ENCODE measurements around the gene SIK3. TPM values are rescaled to one million over a fixed set of nuclear protein-coding genes. Genes with fewer than 3 reads are reported as not detected.
"Not testable (repeated sequence)": the region's sequence is repeated elsewhere in the genome, so short reads cannot be mapped to it uniquely, and the experiment has no call there.

Gene SIK3
- total RNA-seq, 2 experiments from 2014 or later = 37.5 to 39.6 TPM

DNA sequence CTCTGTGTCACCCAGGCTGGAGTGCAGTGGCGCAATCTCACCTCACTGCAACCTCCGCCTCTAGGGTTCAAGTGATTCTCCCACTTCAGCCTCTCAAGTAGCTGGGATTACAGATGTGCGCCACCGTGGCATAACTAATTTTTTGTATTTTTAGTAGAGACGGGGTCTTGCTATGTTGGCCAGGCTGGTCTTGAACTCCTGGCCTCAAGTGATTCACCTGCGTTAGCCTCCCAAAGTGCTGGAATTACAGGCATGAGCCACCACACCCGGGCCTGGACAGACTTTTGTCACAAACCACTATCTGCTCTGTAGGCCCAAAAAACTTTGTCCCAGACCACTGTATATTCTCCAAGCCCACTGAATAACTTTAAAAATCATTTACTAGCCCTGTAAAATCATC, 74.5 kb downstream of the SIK3 start:
- DNase-seq; H3K27me3 Mint-ChIP-seq; H3K27ac Mint-ChIP-seq; POLR2A ChIA-PET; H3K4me3 Mint-ChIP-seq; H3K36me3 Mint-ChIP-seq (ENCODE audit: low read depth); H3K9me3 Mint-ChIP-seq; CTCF ChIA-PET: not testable (repeated sequence)
- H3K4me1 Mint-ChIP-seq = peaks cover 61% of the 10 kb centered on the region

DNA sequence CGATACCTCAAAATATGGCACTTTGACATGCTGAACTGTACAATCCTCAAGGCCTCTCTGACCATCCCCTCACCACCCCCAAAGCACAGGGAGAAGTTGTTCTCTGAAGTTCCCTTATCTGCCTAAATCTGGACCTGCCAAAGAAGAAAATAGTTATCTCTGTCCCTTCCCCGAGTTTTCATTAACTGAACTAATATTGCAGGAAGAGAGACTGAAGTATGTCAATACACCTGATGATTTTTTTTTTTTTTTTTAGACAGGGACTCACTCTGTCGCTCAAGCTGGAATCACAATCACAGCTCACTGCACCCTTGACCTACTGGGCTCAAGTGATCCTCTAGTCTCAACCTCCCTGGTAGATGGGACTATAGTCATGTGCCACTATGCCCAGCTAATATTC, 75.0 kb downstream of the SIK3 start:
- H3K4me3 Mint-ChIP-seq = no peak overlapping the region
- H3K27ac Mint-ChIP-seq = peak overlapping the region; percentile 11
- DNase-seq = no peak
- peaks cover 62% of the 10 kb centered on the region for H3K4me1 Mint-ChIP-seq
- CTCF ChIA-PET = no interaction called here
- H3K27me3 Mint-ChIP-seq = no peaks in the 10 kb centered on the region
- H3K36me3 Mint-ChIP-seq (ENCODE audit: low read depth) = peaks cover 4% of the 10 kb centered on the region
- POLR2A ChIA-PET = no interaction called here
- no peaks in the 10 kb centered on the region for H3K9me3 Mint-ChIP-seq

DNA sequence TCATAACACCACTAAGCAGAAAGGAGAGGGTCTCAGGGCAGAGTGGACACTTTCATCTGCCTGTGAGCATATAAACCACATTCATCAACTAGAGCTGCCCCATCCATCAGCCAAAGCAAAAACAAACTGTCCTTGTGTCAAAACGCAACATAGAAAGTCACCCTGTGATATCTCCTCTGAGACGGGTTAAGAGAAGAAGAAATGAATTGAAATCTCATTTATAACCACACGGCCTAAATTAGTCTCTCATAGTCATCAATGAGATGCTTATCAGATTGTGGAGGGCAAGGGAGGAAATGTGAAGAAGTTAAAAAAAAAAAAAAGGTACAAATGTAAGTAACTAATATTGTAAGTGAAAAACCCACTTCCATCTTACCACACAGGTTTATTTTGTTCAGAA, 75.7 kb downstream of the SIK3 start:
- Mint-ChIP-seq H3K27me3 (no peaks in the 10 kb centered on the region), H3K4me3 (no peak overlapping the region), H3K9me3 (no peaks in the 10 kb centered on the region), H3K27ac (peak overlapping the region; percentile 11), H3K36me3 (ENCODE audit: low read depth) (peaks cover 3% of the 10 kb centered on the region), H3K4me1 (peaks cover 63% of the 10 kb centered on the region)
- POLR2A ChIA-PET = no interaction called here
- no peak for DNase-seq
- CTCF ChIA-PET = no interaction called here

DNA sequence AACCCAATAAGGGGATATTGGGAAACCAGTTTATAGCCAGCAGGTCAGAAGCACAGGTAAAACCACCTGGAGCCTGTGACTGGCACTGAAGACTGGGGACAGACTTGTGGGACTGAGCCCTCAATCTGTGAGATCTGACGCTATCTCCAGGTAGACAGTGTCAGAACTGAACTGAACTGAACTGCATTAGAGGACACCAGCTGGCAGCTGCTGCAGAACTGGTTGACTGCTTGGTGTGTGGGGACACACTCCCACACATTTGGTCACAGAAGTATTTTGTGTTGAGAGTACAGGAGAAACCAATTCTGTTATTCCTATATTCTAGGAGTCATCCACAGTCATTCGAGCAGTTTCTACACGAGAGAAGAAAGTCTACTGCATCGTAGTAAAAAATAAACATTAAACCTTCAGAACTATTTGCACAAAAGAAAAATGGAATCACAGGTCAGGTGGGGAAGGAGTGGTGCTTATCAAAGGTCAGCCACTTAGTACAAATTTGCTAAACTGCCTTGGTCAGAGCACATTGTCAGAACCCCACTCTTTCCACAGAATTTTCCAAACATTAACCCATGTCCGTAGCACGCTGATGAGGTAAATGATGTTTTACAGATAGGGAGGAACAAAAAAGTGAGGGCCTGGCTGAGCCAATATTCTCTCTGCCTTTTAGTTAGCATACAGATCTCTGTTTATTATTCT, 77.2 kb downstream of the SIK3 start:
- DNase-seq = no peak
- Mint-ChIP-seq H3K4me3 (no peak overlapping the region), H3K9me3 (peaks cover 3% of the 10 kb centered on the region), H3K27ac (peak overlapping the region; percentile 25), H3K4me1 (peaks cover 56% of the 10 kb centered on the region), H3K36me3 (ENCODE audit: low read depth) (peaks cover 5% of the 10 kb centered on the region), H3K27me3 (no peaks in the 10 kb centered on the region)
- POLR2A ChIA-PET = no interaction called here
- CTCF ChIA-PET = no interaction called here

DNA sequence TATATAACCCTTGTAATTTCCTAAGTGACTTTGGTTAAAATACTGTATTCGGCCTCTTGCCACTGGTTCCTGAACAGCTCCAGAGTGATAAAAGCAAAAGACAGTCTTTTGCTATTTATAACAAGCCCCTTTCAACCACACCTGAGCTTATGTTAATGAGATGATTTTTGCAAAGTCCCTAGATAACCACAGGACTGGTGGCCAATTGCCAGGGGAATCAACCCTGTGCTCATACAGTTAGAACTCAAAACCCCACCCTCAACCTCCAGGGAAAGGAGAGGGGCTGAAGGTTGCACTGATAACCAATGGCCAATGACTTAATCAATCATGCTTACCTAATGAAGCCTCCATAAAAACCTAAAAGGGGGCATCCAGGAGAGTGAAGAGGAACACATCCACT, 77.9 kb downstream of the SIK3 start:
- CTCF ChIA-PET = interaction anchor here (0.9 kb wide), 1 partner anchor 48 kb away, joined by 3 read pairs; no protein-coding TSS in a partner anchor
- Mint-ChIP-seq H3K4me3 (no peak overlapping the region), H3K9me3 (peaks cover 3% of the 10 kb centered on the region), H3K4me1 (peaks cover 54% of the 10 kb centered on the region), H3K27me3 (no peaks in the 10 kb centered on the region), H3K27ac (no peak overlapping the region), H3K36me3 (ENCODE audit: low read depth) (peaks cover 5% of the 10 kb centered on the region)
- POLR2A ChIA-PET = interaction anchor here (0.6 kb wide), 1 partner anchor 183 kb away, joined by 5 read pairs; no protein-coding TSS in a partner anchor
- DNase-seq = no peak

DNA sequence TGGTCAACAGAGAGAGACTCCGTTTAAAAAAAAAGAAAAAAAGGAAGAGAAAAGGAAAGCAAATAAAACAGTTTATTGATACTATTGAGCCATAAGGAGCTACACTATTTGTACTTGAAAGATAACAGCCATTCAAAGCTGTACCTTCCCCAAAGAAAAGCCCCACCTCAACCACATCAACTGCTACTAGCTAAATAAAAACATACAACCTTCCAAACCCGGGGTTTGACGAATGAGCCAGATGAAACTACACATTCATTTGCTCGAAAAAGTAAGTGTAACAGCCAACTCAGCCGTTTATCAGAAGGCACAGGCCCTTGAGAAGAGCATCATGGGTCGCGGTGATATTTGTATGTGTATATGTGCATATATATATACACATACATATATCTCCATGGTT, 78.4 kb downstream of the SIK3 start:
- no peaks in the 10 kb centered on the region for H3K27me3 Mint-ChIP-seq
- H3K9me3 Mint-ChIP-seq = peaks cover 3% of the 10 kb centered on the region
- H3K4me3 Mint-ChIP-seq = no peak overlapping the region
- ChIA-PET CTCF (interaction anchor here (0.6 to 1.8 kb wide), 5 partner anchors 16 to 95 kb away, joined by 3 to 4 read pairs (median 3); no protein-coding TSS in a partner anchor), POLR2A (interaction anchor here (0.6 kb wide), 1 partner anchor 184 kb away, joined by 5 read pairs; no protein-coding TSS in a partner anchor)
- no peak for DNase-seq
- peak overlapping the region; percentile 68 for H3K27ac Mint-ChIP-seq
- H3K36me3 Mint-ChIP-seq (ENCODE audit: low read depth) = peaks cover 5% of the 10 kb centered on the region
- H3K4me1 Mint-ChIP-seq = peaks cover 49% of the 10 kb centered on the region

- ChIA-PET POLR2A (no interaction called here), CTCF (interaction anchor here (0.9 kb wide), 1 partner anchor 22 kb away, joined by 4 read pairs; no protein-coding TSS in a partner anchor)
- Mint-ChIP-seq H3K9me3 (peaks cover 3% of the 10 kb centered on the region), H3K4me1 (peaks cover 34% of the 10 kb centered on the region), H3K27ac (no peak overlapping the region), H3K27me3 (no peaks in the 10 kb centered on the region), H3K36me3 (ENCODE audit: low read depth) (peaks cover 5% of the 10 kb centered on the region), H3K4me3 (no peak overlapping the region)
- no peak for DNase-seq
Observed at GRCh38 chr11:117017456-117017855, 80.8 kb downstream of the SIK3 start.

DNA sequence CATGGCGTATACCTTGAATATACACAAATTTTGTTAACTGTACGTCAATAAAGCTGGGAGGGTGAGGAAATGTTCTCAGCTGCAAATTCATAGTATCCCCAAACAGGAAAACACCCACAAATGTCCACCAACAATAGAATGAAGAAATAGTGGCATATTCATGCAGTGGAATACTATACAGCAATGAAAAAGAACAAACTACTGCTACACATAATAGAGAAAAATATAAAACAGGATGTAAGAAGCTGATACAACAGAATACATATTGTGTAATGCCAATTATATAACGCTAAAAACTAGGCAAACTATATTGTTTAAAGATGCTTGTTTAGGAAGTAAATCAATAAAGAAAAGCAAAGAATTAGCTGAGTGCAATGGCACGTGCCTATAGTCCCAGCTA, 81.5 kb downstream of the SIK3 start:
- Mint-ChIP-seq H3K27ac (no peak overlapping the region), H3K27me3 (no peaks in the 10 kb centered on the region), H3K9me3 (peaks cover 3% of the 10 kb centered on the region), H3K36me3 (ENCODE audit: low read depth) (peaks cover 5% of the 10 kb centered on the region), H3K4me3 (no peak overlapping the region), H3K4me1 (peaks cover 35% of the 10 kb centered on the region)
- ChIA-PET CTCF (interaction anchor here (0.9 kb wide), 1 partner anchor 23 kb away, joined by 4 read pairs; no protein-coding TSS in a partner anchor), POLR2A (no interaction called here)
- no peak for DNase-seq

GRCh38 chr11:117016246-117016645, 82.0 kb downstream of the SIK3 start:
- Mint-ChIP-seq H3K4me1 (peaks cover 33% of the 10 kb centered on the region), H3K27me3 (no peaks in the 10 kb centered on the region), H3K27ac (no peak overlapping the region), H3K36me3 (ENCODE audit: low read depth) (peaks cover 2% of the 10 kb centered on the region), H3K4me3 (no peak overlapping the region), H3K9me3 (peaks cover 3% of the 10 kb centered on the region)
- ChIA-PET CTCF (interaction anchor here (0.9 kb wide), 1 partner anchor 24 kb away, joined by 4 read pairs; no protein-coding TSS in a partner anchor), POLR2A (no interaction called here)
- DNase-seq = no peak

DNA sequence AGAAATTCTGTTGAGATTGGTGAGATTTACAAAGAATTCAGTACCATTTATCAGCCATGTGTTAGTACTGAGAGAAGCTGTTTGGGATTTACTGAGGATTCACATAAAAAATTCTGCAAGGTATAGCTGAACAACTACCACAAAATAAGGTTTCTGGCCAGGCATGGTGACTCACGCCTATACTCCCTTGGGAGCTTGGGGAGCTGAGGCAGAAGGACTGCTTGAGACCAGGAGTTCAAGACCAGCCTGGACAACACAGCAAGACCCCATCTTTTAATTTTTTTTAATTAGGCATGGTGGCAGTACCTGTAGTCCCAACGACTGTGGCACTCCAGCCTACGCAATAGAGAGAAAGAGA, 86.7 kb downstream of the SIK3 start:
- ChIA-PET POLR2A (no interaction called here), CTCF (interaction anchor here (1.5 kb wide), 1 partner anchor 13 kb away, joined by 5 read pairs; no protein-coding TSS in a partner anchor)
- Mint-ChIP-seq H3K4me3 (no peak overlapping the region), H3K27me3 (no peaks in the 10 kb centered on the region), H3K27ac (no peak overlapping the region), H3K36me3 (ENCODE audit: low read depth) (no peaks in the 10 kb centered on the region), H3K4me1 (peaks cover 15% of the 10 kb centered on the region), H3K9me3 (no peaks in the 10 kb centered on the region)
- no peak for DNase-seq

DNA sequence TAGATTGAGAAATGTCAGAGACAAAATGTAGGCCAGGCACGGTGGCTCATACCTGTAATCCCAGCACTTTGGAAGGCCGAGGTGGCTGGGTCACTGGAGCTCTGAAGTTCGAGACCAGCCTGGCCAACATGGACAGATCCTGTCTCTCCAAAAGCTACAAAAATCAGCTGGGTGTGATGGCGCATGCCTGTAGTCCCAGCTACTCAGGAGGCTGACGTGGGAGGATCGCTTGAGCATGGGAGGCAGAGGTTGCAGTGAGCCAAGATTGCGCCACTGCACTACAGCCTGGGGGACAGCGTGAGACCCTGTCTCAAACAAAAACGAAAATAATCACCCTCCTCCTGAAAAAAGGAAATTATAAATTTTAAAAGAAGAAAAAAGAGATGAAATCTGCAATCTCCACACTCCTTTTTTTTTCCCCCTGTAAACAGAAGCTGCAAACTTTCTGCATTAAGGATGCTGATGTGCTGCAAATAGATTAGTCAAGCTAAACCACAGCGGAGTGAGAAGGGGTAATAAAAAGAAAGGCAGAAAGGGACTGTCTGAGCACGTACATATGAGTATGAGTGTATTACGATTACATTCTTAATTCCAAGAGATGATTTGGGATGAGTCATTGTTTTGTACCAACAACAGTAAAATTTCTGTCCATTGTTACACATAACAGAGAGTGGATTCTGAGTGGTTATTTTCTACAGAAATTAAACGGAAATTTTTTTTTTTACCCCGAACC, 87.3 kb downstream of the SIK3 start:
- no peak for DNase-seq
- POLR2A ChIA-PET = interaction anchor here (0.6 kb wide), 1 partner anchor 63 kb away, joined by 5 read pairs; no protein-coding TSS in a partner anchor
- no peaks in the 10 kb centered on the region for H3K36me3 Mint-ChIP-seq (ENCODE audit: low read depth)
- H3K27ac Mint-ChIP-seq = no peak overlapping the region
- CTCF ChIA-PET = interaction anchor here (1.5 kb wide), 1 partner anchor 14 kb away, joined by 5 read pairs; no protein-coding TSS in a partner anchor
- peaks cover 20% of the 10 kb centered on the region for H3K4me1 Mint-ChIP-seq
- H3K9me3 Mint-ChIP-seq = no peaks in the 10 kb centered on the region
- H3K4me3 Mint-ChIP-seq = no peak overlapping the region
- no peaks in the 10 kb centered on the region for H3K27me3 Mint-ChIP-seq

DNA sequence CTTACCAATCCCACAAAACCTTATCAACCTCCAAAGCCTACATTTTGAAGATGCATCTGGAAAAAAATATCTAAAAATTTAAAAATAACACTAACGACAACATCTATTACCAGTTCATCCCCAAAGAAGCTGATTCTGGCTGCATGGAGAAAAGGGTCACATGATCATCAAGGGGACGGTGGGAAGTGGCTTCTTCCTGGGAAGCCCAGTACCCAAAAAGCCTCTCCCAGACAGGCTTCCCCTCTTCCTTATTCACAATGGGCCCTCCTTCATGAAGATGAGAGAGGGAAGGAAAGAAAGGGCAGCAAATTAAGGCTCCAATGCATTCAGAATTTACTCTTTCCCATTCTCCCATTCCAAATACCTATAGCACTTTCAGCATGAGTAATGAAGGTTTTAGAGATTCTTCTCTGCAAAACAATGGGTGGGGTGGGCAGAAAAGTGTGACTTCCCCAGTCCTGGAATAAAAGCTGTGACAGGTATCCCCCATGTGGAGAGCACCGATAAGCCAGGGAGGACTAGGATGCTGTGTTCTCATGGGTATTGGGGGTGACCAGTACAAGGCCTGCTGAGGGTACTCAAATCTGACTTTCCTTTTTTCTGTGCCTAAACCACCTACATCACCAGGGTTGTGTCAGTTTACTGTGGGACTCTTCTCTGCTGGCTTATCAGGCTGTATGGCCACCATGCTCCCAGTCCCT, 88.2 kb downstream of the SIK3 start:
- peaks cover 23% of the 10 kb centered on the region for H3K4me1 Mint-ChIP-seq
- no peaks in the 10 kb centered on the region for H3K9me3 Mint-ChIP-seq
- no peaks in the 10 kb centered on the region for H3K27me3 Mint-ChIP-seq
- no peak overlapping the region for H3K4me3 Mint-ChIP-seq
- H3K27ac Mint-ChIP-seq = no peak overlapping the region
- DNase-seq = no peak
- POLR2A ChIA-PET = interaction anchor here (0.6 kb wide), 1 partner anchor 62 kb away, joined by 5 read pairs; no protein-coding TSS in a partner anchor
- H3K36me3 Mint-ChIP-seq (ENCODE audit: low read depth) = no peaks in the 10 kb centered on the region
- CTCF ChIA-PET = interaction anchor here (1.5 kb wide), 1 partner anchor 15 kb away, joined by 5 read pairs; no protein-coding TSS in a partner anchor

DNA sequence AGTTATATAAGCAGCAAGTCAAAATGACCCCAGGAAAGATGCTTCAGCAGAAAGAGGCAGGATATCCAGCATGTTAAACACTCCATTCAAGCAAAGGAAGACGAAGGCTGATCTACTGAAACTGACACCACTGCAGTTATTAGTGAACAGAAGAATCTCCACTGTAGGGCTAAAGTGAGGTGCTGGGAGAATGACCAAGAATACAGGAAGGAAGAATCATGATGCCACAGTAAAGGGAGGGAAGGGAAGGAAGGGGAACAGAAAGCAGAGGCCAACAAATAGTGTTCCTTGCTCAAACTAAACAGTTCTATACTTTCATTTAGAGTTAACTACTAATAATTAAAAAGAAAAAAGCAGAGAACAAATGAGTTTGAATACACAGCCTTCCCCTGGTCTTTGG, 92.5 kb downstream of the SIK3 start:
- ChIA-PET CTCF (no interaction called here), POLR2A (no interaction called here)
- Mint-ChIP-seq H3K36me3 (ENCODE audit: low read depth) (peaks cover 5% of the 10 kb centered on the region), H3K4me3 (no peak overlapping the region), H3K9me3 (no peaks in the 10 kb centered on the region), H3K27me3 (no peaks in the 10 kb centered on the region), H3K4me1 (peaks cover 33% of the 10 kb centered on the region), H3K27ac (no peak overlapping the region)
- DNase-seq = no peak
